ENCODE results near the gene VPS26B.
"Not testable (repeated sequence)": the region's sequence is repeated elsewhere in the genome, so short reads cannot be mapped to it uniquely, and the experiment has no call there.

The VPS26B gene

DNA sequence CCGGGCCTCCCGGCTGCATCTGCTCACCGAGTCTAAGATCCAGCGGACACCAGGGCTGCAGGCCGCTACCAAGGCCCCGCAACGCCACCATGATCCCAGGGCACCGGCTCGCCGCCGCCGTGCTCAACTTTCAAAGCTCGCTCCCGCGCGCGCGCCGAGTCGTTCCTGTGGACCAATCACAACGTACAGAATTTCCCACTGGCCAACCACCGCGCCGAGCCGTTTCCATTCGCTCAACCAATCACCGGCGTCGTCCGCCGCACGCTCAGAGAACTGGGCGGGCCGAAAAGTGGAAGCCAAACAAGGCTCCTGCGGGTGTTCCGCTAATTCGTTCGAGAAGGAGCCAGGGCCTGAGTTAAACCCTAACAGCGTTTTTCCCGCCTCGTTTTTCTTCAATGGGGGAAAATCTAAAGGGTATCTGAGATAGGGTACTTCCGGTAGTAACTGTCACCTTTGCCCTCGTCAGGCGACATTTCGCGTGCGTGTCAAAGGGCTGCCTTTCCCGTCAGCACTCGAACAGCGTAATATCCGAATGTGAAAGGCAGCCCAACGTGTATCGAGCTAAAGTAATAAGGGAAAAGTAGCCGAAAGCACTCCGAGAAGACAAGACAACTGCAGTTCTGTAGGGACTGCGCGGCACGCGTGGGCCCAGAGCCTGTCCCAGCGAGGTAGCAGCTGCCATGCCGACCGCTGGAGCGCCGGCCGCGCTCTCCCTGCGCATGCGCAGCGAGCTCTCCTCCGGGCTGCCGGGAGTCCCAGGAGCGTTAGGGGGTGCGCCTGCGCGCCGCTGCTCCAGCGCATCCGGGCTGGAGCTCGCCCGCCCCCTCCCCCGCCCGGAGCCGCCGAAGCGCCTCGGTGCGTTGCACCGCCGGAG lies at the start of gene VPS26B, which contains the start of gene NCAPD3:
TSS of gene VPS26B (plus strand) at position 836 of the 874 bp plus-strand sequence. CDS start 452 bp downstream, outside the sequence.
TSS of gene NCAPD3 (minus strand) at position 132 of the 874 bp plus-strand sequence. CDS start at position 91, 41 bp downstream.
- peak; percentile 90 for DNase-seq (ENCODE audit: low read depth)

DNA sequence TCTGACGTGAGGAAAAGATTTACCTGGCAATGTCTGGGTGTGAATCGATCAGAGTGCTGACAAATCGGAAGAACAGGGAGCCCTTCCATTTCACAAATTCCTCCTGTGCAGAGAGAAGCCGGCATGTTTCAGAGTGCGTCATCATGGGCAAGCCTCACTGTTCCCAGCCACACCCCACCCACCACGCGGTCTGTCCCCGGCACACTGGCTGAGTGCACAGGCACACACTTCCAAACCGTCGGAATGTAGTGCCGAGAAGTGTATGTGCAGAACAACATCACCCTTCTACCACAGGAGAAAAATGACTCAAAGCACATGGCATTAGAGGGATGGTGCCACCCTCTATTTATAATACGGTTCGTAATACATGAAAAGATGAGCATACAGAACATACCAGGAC lies 48.2 kb upstream of the VPS26B start:
- DNase-seq (ENCODE audit: low read depth): no peak

DNA sequence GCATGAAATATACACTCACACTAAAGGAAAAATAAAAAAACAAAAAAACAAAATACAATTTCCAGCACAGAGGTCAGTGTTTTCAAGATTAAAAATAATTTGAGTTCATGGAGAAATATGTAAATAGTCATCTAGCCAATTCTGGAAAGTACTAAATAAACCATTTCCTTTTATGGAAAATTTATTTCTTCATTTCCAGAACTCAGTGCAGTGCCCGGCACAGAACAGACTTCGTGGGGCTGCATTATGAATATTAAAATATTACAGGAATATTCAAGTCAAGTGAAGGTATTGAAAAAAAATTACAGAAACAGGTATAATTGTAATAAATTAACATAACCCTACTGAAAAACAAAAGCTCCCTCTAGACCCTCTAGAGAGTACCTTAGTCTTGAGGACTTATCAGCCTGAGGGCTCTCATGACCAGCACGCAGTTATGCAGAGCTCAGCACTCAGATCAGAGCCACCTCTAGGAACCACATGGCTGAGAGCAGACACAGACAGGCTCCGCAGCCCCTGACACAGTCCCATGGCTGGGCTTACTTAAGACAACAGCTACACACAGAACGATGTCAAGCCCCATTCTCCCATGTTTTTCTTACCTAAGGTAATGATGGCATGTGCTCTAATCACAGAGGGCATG lies 46.3 kb upstream of the VPS26B start:
- no peak for DNase-seq (ENCODE audit: low read depth)

DNA sequence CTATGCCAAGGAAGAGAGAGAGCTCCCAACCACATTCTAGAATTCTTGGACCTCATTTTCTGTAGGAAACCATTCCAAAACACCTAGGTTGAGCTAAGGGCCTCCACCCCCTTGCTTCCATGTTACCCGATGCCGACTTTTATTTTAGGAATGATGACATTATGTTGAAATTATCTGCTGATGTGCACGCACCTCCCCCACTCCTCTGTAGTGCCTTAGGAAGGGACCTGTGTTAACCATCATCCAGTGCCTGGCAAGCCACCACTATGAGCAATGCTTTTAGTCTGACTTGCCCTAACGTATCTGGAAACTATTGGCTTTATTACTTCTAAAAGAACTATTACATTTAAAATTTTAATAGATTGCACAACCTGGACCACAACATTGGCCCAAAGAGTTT lies 42.8 kb upstream of the VPS26B start:
- no peak for DNase-seq (ENCODE audit: low read depth)

DNA sequence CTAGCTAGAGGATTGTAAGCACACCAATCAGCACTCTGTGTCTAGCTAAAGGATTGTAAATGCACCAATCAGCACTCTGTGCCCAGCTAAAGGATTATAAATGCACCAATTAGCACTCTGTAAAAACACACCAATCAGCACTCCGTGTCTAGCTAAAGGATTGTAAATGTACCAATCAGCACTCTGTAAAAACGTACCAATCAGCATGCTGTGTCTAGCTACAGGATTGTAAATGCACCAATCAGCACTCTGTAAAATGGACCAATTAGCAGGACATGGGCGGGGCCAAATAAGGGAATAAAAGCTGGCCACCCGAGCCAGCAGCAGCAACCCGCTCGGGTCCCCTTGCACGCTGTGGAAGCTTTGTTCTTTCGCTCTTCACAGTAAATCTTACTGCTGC lies 36.4 kb upstream of the VPS26B start:
- not testable (repeated sequence) for DNase-seq (ENCODE audit: low read depth)

DNA sequence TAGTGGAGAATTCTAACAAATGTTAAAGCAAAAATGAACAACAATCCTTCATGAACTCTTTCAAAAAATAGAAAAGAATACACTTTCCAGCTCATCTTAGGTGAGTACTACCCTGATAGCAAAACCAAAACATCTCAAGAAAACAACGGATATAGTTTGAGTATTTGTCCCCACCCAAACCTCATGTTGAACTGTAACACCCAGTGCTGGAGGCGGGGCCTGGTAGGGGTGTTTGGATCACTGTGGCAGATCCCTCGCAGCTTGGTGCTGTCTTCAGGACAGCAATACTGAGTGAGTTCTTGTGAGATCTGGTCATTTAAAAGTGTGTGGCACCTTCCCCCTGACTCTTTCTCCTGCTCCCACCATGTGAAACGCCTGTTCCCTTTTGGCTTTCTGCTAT lies 27.7 kb upstream of the VPS26B start:
- no peak for DNase-seq (ENCODE audit: low read depth)

DNA sequence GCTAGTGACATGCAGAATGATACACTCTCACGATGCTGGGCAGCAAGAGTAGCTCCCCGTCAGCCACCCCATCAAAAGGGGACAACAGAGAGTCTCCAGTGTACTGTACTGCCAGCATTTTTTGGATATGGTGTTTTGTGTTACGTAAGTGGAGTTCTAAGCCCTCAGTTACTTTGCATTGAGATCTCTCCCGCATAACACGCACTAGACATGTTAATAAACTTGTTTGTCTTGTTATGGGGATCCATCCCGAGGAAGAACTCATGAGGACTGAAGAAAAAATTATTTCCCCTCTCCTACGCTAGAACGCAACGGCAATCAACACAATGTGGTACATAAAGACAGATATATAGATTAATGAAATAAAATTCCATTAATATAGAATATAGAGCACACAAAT lies 24.9 kb upstream of the VPS26B start:
- no peak for DNase-seq (ENCODE audit: low read depth)

DNA sequence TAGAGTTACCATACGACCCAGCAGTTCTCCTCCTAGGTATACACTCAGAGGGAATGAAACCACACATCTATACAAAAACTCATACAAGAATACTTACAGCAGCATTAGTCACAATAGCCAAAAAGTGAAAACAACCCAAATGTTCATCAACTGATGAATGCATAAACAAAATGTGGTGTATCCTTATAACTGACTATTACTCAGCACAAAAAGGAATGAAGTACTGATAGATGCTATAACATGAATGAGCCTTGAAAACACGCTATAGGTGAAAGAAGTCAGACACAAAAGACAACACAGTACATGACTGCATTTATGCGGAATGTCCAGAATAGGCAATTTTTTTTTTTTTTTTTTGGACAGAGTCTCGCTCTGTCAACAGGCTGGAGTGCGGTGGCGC lies 23.8 kb upstream of the VPS26B start:
- no peak for DNase-seq (ENCODE audit: low read depth)

DNA sequence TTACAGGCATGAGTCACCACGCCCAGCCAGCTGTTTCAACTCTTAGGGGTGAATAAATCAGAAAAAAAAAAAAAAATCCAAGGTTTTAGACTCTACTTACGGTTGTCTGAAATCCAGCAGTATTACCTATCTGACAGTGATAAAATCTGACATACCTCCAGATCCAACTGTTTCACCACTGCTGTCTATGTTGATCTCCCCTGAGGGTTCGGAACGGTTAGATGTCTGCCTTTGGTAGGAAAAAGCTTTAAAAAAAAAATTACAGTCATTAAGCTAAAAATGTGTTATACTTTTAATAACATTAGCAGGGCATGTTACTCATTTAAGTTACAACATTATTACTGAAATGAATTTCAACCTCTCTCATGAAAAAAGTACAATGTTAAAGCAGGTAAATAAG lies 21.8 kb upstream of the VPS26B start:
- DNase-seq (ENCODE audit: low read depth): no peak

DNA sequence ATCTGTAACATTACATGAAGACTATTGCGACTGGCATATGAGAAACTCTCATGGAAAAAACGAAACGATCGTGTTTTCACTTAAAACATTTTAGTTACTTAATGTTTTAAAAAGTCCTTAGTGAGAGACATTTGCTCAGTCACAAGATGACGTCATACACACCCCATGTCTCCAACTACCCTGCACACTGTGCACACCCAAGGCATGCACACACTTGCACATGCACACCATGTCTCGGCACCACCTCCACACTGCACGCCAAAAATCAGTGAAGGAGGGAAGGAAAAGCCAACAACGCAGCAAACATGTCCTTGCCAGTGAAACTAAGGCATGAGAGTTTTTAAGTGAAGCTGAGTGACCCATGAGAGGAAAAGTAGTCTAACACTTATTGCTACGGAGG lies 18.7 kb upstream of the VPS26B start:
- no peak for DNase-seq (ENCODE audit: low read depth)

DNA sequence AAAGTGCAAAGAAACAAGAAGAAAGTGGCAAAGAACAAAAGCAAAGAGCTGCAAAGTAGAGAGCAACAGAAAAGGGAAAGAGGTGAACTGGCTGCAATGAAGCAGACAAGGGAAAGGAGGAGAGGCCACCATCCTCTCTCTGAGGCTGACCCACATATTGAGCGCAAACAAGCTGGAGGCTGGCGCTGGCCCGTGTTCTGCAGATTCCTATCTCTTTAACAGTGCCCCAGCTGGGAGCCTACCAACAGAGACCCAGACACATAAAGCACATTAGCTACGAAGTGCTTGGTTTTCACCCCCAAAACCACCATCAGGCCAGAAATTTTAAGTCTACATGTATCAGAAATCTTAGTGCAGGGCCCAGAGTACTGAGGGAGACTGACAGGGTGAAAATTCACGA lies 18.3 kb upstream of the VPS26B start:
- no peak for DNase-seq (ENCODE audit: low read depth)

DNA sequence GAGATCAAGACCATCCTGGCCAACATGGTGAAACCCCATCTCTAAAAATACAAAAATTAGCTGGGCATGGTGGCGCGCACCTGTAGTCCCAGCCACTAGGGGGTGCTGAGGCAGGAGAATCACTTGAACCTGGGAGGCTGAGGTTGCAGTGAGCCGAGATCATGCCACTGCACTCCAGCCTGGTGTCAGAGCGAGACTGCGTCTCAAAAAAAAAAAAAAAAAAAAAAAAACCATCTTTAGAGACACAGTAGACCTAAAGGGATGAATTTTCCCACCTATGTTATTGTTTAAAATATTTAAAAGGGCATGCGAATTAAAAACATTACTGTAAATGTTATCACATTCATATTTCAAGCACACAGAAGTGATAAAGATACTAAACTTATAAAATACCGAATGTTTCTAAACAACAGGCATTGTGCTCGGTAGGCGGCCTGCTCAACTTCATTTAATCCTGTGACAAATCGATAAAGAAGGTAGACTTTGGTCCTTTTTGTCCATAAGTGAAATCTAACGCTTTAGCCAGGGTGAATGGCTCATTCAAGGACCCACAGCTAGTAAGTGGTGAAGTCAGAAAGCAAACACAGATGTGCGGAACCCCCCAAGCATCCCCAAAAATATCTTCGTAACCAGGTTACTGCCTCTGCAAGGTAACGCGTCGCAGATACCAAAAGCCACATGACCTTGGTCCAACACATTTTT lies 16.8 kb upstream of the VPS26B start:
- peak; percentile 21 for DNase-seq (ENCODE audit: low read depth)

DNA sequence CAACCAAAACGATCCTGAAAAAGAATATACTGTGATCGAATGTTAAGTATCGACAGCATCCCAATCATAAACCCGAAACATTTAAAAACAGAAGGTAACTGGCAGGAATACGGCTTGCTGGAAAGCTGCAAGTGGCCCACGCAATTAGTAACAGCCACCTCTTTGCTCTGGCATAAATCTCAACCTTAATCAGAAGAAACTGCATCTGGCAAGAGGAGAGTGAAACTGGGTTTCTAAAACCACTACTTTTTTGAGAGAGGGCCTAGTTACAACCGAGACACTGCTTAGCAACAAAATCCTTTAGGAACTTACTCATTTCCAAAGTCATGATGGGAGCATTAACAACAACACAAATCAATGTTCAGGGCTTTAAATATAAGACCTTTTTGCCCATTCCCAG lies 8.6 kb upstream of the VPS26B start:
- DNase-seq (ENCODE audit: low read depth): no peak

DNA sequence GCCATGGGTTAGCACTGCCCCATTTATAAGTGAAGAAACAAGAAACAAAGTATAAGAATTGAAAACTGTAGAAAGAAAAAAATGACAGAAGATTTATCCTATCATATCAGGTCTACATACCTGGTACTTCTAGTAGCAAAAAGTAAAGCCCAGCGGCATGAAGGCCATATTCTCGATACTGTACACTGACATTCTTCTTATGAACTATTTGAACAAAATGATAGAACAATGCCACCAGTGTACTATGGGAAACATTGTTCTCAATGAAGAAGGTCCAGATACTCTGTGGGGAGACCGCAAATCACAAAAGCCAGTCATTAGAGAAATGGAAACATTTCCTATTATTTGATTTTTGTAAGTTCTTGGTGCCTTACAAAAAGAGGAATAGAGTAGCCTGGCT lies 7.7 kb upstream of the VPS26B start:
- DNase-seq (ENCODE audit: low read depth): no peak

DNA sequence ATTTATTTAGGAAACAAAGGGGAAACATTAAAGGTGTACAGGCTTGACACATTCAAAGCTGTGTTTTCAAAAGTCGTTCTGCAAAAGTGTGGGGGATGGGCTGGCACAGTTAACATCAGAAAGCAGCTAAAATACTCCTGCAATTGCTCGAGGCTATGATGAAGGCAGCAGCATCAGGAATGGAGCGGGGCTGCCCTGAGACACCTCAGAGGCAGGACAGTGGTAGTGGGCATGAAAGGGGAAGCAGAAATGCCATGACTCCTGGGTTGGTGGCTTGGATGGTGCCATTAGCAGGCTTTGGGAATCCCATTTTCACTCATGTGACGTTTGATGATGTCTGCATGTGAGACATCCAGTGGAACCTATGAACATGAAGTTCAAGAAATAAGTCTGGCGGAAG lies 1.4 kb upstream of the VPS26B start:
- DNase-seq (ENCODE audit: low read depth): no peak

DNA sequence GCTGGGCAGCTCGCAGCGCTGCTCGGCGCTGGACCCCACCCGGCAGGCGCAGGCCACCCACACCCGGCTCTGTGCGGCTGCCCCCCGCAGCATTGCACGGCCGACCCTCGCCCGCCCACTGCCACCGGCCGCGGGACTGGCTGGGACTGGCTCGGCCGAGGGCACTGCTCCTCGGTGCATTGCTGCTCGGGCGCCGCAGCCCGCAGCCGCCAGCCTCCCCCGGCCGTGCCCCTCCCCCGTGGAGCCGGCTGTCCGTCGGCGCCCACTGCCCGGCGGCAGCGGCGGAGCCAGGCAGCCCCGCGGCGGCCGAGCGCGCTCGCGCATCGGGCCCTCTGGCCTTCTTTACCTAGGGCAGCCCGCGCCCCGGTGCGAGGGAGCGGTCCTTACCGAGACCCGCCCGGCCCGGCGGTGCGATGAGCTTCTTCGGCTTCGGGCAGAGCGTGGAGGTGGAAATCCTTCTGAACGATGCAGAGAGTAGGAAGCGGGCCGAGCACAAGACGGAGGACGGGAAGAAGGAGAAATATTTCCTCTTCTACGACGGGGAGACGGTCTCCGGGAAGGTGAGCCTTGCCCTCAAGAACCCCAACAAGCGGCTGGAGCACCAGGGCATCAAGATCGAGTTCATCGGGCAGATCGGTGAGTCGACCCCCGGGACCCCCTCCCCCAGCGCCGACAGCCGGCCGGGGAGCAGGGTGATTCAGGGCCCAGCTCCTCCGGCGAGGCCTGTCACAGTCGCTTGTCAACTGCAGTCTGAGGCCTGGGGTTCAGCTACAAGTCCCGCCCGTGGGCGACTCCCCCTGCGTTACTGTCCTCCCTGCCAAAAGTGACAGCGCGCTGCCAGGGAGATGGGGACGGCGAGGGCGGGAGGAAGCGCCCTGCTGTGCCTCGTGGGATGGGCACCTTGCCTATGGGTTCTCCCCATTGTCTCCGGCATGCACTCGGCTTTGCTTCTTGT lies 516 bp downstream of the VPS26B start:
- DNase-seq (ENCODE audit: low read depth): peak; percentile 42

DNA sequence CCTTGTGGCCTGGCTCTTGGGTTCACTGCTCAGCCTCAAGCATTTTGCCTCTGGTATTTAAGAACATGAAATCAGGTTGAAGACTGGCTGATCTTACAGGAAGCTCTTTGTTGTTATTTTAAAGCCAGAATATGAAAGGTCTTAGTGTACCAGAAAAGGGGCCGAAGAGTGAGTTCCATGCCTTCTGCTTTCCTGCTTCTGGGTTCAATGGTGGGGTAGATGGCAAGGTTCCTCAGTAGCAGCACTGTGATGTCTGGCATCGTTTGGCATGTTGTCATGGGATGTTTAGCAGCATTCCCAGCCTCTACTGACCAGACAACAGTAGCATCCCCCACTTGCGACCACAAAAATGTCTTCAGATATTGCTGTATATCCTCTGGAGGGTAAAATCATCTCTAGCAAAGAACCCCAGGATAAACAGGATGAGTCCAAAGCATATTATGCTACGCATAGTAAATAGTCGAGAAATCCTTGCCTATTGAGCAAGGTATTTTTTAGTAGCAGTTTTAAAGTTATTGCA lies 2.4 kb downstream of the VPS26B start:
- DNase-seq (ENCODE audit: low read depth): no peak

DNA sequence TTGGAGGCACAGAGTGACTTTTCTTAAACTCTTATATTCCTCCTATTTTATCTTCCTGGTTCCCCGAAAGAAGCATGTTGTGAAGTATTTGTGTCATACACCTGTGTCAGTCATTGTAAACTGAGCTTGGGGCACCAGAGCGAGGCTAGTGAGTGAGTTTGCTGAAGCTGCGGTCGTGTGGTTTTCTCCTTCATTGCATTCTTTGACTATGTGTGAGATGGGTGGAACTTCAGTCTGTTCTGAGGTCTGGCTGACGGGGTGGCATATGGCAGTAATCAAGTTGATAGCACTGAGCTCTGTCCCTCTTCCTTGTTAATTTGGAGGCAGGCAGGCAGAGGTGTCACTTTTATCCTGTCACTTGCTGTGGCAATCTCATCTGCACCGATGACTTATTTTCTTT lies 4.2 kb downstream of the VPS26B start:
- peak; percentile 24 for DNase-seq (ENCODE audit: low read depth)

DNA sequence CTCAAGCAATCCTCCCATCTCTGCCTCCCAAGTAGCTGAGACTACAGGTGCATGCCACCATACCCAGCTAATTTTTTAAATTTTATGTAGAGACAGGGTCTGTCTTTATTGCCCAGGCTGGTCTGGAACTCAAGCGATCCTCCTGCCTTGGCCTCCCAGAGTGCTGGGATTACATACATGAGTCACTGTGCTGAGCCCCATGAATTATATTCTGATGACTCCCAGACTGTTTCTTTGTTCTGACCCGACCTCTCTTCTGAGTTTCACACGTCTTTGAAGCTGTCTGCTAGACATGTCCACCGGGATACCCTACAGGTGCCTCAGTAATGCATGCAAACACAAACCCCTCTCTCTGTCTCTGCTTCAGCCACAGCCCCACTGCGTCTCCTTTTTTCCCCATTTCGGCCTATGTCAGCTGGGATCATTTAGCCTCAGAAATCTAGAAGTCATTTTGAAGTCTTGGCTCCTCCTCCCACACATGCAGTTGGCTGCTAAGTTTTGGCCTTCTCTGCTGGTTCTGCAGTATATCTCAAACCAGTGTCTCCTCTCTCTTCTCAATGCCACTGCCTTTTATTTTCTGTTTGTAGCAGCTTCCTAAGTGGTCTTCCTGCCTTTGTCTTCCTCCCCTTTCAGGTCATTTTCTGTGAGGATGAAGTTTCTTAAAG lies 4.8 kb downstream of the VPS26B start:
- no peak for DNase-seq (ENCODE audit: low read depth)

DNA sequence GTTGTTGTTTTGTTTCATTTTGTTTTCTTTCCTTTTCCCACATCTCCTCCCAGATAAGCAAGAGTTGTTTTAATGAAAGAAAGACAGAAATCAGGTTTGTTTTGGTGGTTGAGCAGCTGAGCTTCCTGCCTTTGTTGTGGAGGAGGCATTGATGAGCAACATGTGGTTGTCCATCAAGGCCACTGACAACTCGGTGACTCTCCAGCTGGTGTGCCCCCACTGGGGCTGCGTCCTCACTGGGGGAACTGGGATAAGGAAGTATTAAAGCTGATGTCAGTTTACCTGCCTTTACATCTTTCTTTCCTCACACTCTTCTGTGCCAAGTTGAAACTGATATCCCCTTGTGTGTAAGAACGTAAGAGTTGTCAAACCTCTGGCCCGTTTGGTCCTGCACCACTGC lies 5.9 kb downstream of the VPS26B start:
- no peak for DNase-seq (ENCODE audit: low read depth)

Measured in stimulated activated CD8-positive, alpha-beta memory T cell treated with anti-CD3 and anti-CD28 coated beads, Interleukin-12 subunit alpha, Interleukin-12 subunit beta, amount 100 ng/mL, for 4 hours (primary cell).